Iris pigment epithelial cell (primary cell): ENCODE measurements around the gene PROKR1.
A peak's percentile ranks its signal among the peaks of the same experiment; 100 is the strongest.
"Not testable (repeated sequence)": the region's sequence is repeated elsewhere in the genome, so short reads cannot be mapped to it uniquely, and the experiment has no call there.

Experiments
- DNase-seq: peaks from one replicate; pipeline ENCODE4 v3.0.0-alpha.2; 2011; ENCODE audit warnings: low read depth

PROKR1 gene

DNA sequence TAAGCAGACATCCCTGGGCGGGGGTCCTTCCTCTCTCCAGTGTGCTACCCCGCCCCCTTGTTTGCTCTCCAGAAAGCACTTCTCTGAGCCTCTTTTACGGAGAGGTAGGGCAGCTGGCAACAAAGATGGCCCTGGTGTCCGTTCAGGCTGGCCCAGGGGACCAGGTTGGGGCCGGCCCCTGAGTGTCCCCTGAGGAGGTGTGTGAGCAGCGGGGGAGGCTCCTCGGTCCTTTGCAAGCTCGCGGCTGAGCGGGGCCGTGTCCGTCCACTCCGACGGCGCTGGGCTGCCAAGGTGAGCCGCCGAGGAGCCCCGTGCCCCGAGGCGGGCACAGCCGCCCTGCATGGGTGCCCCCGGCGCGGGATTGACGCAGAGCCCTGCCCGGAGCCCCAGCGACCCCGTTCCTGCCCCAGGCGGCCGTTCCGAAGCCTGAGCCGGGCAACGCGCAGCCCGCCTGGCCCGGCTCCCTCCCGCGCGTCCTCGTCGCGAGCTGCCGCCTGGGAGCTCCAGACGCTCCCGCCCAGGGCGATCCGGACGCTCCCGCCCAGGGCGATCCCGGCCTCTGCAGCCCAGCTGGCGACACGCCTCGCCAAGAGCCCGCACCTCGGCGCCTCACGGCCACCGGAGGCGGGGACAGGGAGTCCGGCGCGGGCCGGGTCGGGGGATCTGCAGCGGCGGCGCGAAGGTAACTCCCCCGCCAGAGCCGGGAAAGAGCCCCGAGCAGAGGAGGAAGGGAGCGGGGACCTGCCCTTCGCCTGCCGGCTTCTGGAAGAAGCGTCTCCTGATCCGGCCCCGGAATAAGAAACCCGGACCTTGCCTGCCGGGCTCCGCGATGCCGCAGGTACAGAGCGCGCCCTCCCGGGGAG, at the start of gene PROKR1:
PROKR1 (plus strand) TSS at position 569 of the 863 bp plus-strand sequence. CDS start 2,243 bp downstream, outside the sequence.
- peak; percentile 11 for DNase-seq

DNA sequence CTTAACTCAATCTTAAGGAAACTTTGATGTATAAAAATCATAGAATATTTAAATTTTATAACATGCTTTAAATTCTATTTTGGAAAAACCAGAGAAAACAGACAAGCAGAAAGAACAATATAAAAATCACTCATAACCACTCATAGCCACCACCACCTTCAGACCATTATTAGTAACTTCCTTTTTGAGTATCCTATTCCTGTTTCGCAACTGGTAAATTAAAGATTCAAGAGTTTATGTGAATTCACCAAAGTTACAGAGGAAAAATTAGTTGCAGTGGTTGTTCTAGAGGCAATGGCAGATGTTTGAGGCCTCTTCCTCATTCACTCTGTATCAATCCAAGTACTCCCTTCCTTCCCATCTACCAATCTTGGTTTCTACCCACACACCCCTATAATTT, 49.3 kb upstream of the PROKR1 start:
- DNase-seq, result peak; percentile 8

DNA sequence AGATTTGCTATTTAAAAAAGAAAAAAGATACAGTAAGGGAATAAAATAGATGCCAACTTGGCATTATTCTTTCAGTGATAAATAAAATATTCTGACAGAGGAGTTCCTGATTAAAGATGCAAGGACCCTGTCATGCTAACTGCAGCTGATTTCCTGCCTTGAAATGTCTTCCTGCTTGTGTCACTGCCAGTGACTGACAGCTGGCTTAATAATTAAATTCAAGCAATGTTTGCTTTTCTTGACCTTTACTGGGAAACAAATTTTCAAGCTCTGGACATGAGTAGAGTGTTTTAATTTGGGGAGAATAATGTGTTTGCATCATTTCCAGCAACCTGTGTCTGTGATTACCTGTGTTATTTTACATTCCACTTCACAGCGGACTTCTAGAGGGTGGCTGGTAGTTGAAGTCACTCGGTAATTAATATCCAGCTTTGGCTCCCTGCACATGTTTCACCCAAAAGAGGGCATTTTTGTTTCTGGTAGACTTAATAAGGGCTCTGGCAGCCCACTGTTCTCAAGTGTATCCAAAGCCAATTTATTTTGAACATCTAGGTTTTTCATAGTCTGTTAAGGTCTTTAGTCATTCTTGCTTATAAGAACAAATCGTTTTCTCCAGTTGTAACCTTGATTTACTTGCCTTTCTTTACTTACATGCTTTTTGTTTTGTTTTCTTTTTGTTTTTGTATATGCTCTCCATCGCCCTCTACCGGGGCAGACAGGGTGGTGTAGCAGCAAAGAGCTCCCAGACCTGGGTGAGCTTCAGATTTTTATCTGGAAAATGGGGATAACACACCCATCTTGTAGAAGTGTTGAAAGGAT, 48.5 kb upstream of the PROKR1 start:
- DNase-seq, result peak; percentile 49

DNA sequence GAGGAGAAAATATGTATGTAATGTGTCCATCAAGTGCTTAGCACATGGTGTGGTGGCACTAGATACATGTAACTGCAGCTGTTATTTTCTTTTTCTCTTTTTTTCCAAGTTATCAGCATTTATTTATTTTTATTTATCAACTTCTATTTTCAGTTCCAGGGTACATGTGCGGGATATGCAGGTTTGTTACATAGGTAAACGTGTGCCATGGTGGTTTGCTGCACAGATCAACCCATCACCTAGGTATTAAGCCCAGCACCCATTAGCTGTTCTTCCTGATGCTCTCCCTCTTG, 47.9 kb upstream of the PROKR1 start:
- DNase-seq, result not testable (repeated sequence)

DNA sequence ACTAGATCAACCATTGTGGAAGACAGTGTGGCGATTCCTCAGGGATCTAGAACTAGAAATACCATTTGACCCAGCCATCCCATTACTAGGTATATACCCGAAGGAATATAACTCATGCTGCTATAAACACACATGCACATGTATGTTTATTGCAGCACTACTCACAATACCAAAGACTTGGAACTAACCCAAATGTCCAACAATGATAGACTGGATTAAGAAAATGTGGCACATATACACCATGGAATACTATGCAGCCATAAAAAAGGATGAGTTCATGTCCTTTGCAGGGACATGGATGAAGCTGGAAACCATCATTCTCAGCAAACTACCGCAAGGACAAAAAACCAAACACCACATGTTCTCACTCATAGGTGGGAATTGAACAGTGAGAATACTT, 42.9 kb upstream of the PROKR1 start:
- not testable (repeated sequence) for DNase-seq

DNA sequence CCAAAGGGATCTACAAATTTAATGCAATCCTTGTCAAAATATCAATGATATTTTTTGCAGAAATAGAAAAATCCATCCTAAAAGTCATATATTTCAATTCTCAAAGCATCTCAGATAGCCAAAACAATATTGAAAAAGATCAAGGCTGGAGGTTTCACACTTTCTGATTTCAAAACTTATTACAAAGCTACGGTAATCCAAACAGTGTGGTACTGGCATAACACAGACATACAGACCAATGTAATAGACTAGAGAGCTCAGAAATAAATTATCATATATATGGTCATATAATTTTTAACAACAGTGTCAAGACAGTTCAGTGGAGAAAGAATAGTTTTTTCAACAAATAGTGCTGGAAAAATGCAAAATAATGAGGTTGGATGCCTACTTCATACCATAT, 40.3 kb upstream of the PROKR1 start:
- no peak for DNase-seq

DNA sequence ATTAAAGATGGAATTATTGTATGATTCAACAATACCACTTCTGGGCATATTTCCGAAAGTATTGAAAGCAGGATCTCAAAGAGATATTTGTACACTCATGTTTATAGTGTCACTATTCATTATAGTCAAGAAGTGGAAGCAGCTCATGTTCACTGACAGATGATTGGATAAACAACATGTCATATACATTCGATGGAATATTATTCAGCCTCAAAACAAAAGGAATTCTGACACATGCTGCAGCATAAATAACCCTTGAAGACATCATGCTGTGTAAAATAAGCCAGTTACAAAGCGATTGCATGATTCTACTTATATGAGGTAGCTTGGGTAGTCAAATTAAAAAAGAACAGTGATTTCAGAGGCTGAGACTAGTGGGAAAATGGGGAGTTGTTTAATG, 39.3 kb upstream of the PROKR1 start:
- DNase-seq, result no peak

DNA sequence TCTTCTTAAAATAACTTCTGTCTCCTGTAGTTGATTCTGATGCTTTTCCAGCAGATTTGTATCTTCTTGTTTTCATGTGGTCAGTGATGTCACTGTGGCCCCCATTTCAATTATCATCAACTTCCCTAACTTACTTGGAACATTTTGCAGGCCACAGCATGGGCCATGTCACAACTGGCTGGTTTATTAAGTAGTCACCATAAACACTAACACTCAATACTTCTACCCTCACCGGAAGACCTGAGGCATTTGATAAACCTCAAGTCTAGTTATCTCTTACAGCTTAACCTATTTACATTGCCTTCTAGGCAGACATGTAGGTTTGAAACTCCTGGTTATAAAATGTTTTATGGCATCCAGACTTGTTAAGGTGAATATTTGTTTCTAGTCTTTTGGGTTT, 37.4 kb upstream of the PROKR1 start:
- DNase-seq, result no peak

DNA sequence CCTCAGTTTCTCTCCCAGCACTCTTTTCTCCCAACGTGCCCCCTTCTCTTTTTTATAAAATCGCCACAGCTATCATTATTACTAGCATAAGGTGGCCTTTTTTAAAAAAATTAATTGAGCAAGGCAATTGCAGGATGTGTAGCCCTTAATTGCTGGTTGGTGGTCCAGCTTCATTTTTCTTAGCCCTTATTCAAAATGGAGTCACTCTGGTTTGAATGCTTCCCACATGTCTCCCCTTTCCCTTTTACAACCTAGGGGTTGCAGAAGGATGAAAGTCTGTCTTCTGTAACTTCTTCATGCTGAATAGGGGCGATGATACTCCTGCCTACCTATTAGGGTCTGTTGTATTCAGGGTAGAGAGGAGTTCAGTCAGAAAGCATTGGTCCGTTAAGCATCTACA, 36.6 kb upstream of the PROKR1 start:
- DNase-seq, result no peak

DNA sequence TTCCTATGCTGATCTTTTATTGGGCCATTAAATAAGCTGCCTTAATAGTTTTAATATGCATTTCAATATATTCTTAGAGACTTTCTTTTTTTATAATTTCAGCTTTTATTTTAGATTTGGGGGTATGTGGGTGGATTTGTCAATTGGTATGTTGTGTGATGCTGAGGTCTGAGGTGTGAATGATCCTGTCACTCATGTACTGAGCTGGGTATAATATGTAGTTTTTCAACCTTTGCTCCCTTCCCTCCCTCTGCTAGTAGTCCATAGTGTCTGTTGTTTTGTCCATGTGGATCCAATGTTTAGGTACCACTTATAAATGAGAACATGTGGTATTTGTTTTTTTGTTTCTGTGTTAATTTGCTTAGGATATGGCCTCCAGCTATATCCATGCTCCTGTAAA, 35.5 kb upstream of the PROKR1 start:
- no peak for DNase-seq

DNA sequence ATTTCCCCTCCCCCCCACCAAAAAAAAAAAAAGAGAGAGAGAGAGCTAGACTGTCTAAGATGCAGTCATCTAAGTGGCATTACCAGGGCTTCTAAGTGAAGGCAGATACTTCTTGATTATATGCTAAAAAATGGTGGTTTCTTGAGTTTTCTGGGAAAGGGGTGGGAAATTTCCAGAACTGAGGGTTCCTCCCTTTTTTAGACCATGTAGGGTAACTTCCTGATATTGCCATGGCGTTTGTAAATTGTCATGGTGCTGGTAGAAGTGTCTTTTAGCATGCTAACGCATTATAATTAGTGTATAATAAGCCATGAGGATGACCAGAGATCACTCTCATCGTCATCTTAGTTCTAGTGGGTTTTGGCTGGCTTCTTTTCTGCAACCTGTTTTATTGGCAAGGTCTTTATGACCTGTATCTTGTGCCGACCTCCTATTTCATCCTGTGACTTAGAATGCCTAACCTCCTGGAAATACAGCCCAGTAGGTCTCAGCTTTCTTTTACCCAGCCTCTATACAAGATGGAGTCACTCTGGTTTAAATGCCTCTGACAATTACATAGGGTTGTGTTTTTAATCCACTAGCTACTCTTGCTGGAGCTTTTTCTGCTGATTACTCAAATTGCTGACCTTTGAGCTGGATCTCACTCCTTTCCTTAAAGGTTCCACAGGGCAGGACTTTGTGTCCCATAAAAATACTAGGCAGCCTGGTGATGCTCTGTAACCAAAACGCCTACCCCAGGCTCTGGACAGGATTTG, 30.4 kb upstream of the PROKR1 start:
- no peak for DNase-seq

DNA sequence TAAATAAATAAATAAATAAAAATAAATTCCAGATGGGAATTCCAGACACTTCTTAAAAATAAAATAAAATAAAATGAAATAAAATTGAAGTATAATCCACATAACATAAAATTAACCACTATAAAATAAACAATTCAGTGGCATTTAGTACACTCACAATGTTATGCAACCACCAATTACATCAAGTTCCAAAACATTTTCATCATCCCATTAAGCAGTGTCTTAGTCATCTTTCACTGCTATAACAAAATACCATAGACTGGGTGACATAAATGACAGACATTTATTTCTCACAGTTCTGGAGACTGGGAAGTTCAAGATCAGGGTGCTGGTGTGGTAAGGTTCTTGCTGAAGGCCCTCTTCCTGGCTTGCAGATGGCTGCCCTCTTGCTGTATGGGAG, 22.6 kb upstream of the PROKR1 start:
- DNase-seq, result peak; percentile 18

DNA sequence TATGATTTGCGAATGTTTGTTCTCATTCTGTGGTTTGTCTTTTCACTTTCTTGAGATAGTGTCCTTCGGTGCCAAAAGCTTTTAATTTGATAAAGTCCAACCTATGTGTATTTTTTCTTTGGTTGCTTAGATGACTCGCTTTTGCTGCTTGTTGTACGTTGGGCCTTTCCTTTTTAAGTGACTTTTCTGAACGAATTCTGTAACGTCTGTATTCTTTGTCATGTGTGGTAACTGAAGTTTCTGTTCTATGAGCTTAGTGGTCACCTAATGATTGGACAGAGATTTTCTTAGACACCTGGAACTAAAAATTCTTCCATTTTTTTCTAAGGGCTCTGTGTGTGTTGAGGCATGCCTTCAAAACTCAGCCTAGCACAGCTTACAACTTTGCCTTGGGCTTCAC, 19.6 kb upstream of the PROKR1 start:
- no peak for DNase-seq

DNA sequence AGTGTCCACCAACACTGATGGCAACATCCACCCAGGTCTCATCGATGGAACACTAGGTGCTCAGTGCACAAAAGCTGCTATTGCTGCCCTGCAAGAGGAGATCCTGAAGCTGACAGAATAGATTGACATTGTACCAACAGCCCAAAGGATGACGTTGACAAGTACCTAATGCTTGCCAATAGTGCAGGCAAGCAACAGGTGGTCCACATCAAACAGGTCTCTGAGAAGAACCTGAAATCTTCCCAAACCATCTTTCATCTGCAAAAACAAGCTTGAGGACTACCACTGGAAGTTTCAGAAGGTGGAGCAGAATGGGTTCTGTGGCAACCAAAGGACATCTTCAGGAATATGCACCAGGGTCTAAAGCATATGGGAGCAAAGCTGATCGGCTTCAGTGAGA, 15.8 kb upstream of the PROKR1 start:
- no peak for DNase-seq

DNA sequence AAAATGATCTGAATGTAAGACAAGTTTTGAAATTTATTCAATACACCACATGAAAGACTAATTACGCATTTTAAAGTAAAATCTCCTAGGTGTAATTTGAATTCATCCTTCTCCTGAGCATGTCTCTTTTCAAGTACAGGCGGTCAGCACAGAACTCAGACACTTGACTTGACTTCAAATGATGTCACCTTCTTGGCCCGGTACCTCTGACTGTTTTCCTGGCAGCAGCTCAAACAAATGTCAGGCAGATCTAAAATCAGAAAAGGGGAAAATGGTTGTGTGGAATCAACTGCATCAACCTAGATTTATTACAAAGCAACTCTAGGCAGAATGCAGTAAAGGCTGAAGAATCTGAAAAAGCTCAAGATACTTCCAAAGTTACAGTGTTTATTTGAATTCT, 11.4 kb upstream of the PROKR1 start:
- DNase-seq, result peak; percentile 50

DNA sequence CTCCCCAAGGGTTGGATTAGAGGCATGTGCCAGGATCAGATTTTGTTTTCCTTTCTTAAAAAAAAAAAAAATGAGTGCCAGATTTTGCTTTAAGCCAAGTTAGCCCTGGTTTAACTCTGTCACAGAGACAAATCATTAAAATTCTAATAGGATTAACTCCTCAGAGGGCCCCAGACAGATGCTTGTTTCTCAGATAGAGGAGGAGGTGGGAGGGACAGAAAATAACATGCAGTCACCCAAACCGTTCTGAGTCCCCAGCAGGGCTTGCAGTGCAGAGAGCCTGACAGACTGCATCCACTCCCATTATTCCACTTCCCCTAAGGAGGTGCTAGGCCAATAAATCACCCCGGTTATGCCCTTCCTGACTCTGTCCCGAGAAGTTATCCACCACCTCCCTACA, 6.3 kb upstream of the PROKR1 start:
- no peak for DNase-seq

DNA sequence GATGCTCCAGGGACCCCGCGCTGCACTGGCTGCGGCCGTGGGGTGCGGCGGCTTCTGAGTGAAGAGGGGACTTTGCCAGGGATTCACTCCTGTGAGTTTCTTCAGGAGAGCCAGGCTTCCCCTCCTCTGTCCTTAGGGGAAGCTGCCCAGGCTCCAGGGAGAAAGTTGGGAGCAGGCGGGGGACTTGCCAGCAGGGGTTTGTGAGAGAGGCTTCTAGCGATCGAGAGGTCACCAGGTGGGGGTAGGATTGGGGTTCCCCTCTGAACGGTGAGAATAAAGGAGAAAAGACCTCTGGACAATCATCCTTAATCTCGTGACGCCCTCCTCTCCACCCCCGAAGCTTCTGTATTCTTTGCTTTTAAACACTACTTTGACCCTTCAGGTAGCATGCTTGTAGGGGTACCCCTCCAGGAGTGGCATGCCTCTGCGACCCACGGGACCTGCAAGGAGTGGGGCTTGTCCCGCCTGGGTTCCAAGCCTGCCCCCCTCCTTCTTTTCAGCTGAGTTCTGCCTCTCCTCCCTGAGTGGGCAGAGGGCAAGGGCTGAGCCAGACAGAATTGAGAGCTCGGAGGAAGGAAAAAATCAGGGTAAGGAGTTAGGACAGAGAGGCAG, 601 bp downstream of the PROKR1 start:
- DNase-seq, result no peak

DNA sequence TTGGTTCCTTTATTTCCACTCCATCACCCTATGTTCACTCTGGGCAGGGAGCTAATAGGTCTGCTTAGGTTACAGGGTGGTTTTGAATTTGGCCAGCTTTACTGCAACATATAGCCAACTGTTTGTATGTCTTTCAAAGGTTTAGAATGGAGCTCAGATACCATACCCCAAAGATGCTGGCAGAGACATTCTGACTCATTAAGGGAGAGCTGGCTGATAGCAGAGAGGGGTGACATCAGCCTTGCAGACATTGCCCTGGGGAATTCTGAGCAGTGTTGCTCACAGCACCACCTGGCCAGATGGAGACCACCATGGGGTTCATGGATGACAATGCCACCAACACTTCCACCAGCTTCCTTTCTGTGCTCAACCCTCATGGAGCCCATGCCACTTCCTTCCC, 2.1 kb downstream of the PROKR1 start:
- DNase-seq, result no peak

DNA sequence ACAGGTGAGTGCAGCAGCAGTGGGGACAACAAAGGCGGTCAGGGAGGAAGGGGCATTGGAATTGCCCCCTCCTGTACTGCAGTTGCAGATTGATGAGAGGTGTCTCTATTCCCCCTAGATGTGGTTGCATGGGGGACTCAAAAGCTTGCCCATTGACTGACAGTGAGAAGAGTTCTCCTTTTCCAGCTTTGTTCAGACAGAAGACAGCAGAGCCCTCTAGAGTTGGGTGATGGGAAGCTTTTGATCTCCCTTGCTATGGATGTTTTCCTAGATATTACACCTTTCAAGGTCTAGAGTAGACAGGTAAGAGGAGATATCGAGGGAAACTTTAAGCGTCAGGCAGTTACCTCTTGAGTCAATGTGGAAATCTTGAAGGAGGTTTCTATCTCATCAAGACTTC, 2.9 kb downstream of the PROKR1 start:
- peak; percentile 21 for DNase-seq

DNA sequence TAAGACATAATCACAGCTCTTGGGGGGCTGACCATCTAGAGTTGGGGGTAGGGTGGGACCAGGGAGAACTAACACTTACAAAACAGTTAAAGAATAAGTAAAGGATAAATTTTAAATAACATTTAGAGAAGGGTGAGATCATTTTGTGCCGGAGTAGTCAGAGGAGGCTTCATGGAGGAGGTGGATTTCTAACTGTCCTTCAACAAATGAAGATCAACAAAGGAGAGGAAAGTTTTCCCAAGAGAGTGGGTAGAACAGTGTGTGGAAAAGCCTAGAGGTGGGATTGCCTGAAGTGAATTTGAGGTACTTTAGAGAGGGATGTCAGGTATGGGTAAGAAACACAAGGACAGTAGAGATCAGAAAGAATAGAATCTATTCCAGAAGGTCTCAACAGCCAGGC, 7.3 kb downstream of the PROKR1 start:
- no peak for DNase-seq

DNA sequence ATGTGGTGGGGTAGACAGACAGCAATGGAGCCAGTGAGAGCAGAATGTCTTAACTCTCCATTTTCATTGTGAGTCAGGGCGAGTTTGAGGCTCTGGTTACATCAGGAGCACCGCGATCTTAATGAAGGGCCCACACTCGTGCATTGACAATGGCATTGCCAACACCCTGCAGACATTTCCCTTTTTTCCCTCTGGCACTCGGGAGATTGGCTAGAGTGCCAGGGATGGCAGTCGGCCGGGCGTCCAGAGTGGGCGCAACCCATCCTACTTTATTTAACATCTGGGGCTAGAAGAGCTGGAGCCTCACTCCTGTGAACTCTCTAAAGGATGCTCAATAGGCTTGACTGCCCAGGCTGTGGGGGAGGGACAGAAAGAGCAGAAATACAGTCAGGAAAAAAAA, 9.7 kb downstream of the PROKR1 start:
- DNase-seq, result no peak

DNA sequence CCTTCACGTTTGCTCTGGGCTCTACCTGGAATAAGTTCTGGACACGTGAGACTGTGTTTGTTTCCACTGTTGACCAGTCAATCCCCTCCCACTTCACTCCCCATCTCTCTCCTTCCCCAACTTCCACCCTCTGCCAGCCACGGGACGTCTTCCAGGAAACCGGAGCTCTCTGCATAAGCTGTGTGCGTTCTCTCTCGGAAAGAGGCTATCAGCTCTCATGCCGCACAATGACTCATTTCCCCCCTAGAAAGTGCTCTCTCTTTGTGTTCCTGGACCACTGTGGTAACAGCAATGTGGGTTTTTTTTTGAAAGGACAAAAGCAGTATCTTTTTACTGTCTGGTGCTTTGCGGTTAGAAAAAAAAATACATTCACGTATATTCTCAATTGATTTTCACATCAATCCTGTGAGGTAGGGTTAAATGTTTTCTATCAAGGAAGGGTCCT, 10.2 kb downstream of the PROKR1 start:
- DNase-seq, result peak; percentile 88
